Progenitor cell of endocrine pancreas (in vitro differentiated cells): ENCODE data around the gene CLDND2. TPM values are rescaled to one million over a fixed set of nuclear protein-coding genes. Genes with fewer than 3 reads are reported as not detected.

ENCODE experiments used
- DNase-seq: peaks from one replicate; pipeline ENCODE4 v3.0.0; 2021; ENCODE audit warnings: low spot score; ENCODE audit not compliant: unreplicated experiment
- H3K27ac Mint-ChIP-seq: 2 replicates; pipeline ENCODE4 v1.8.0; 2021; ENCODE audit warnings: mild to moderate bottlenecking, moderate library complexity, mixed read lengths
- H3K27me3 Mint-ChIP-seq: 2 replicates; pipeline ENCODE4 v1.8.0; 2021; ENCODE audit warnings: mixed read lengths
- H3K36me3 Mint-ChIP-seq: 2 replicates; pipeline ENCODE4 v1.8.0; 2022; ENCODE audit warnings: mixed read lengths; ENCODE audit not compliant: insufficient read depth
- H3K4me1 Mint-ChIP-seq: 2 replicates; pipeline ENCODE4 v1.8.0; 2021; ENCODE audit warnings: low read depth, mixed read lengths
- H3K4me3 Mint-ChIP-seq: 2 replicates; pipeline ENCODE4 v1.8.0; 2021; ENCODE audit warnings: low read depth, mild to moderate bottlenecking, moderate library complexity, mixed read lengths
- H3K9me3 Mint-ChIP-seq: 2 replicates; pipeline ENCODE4 v1.8.0; 2021; ENCODE audit warnings: low read depth, mixed read lengths
- CTCF ChIP-seq: fragments of 200-600 bp; sonication (generic); IDR thresholded peaks from one replicate; pipeline ENCODE4 v1.5.0; 2021; ENCODE audit warnings: antibody characterized with exemption, mild to moderate bottlenecking; ENCODE audit not compliant: unreplicated experiment
- total RNA-seq: library from RNA; stranded (reverse); gene quantifications from 2 replicates; pipeline ENCODE4 v1.2.1, GENCODE V29; 2021

Gene CLDND2
- total RNA-seq, 1 donor from 2014 or later, result 1.4 TPM

DNA sequence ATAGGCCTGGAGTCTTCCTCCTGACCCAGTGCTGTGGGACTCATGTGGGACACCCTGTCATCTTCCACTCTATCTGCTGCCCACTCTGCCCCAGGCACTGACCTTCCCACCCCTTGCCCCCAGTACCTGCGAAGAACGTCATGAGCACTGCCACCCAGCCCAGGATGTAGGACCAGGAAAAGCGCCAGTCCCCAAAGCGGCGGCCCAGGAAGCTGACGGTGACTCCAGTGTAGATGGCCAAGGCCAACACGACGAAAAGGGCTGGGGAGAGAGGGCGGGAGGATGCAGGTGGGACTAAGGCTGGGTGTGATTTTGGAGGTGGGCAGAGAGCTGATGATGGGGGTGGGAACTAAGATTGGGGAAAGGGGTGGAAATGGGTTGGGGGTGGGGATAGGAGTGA, 11.6 kb upstream of the CLDND2 start:
- H3K27me3 Mint-ChIP-seq, result no peaks in the 10 kb centered on the region
- no peak overlapping the region for H3K4me3 Mint-ChIP-seq
- H3K27ac Mint-ChIP-seq, result no peak overlapping the region
- H3K36me3 Mint-ChIP-seq, result no peaks in the 10 kb centered on the region
- no peaks in the 10 kb centered on the region for H3K4me1 Mint-ChIP-seq
- no peaks in the 10 kb centered on the region for H3K9me3 Mint-ChIP-seq
- no peak for DNase-seq
- no peak for TF ChIP-seq CTCF

GRCh38 chr19:51377422-51377821, 8.6 kb upstream of the CLDND2 start:
- TF ChIP-seq CTCF, result no peak
- H3K4me3 Mint-ChIP-seq, result no peak overlapping the region
- no peak overlapping the region for H3K27ac Mint-ChIP-seq
- H3K9me3 Mint-ChIP-seq, result no peaks in the 10 kb centered on the region
- peaks cover 5% of the 10 kb centered on the region for H3K27me3 Mint-ChIP-seq
- DNase-seq, result no peak
- H3K4me1 Mint-ChIP-seq, result no peaks in the 10 kb centered on the region
- H3K36me3 Mint-ChIP-seq, result no peaks in the 10 kb centered on the region

GRCh38 chr19:51375504-51376221, 6.9 kb upstream of the CLDND2 start:
- DNase-seq, result no peak
- H3K36me3 Mint-ChIP-seq, result no peaks in the 10 kb centered on the region
- H3K4me1 Mint-ChIP-seq, result no peaks in the 10 kb centered on the region
- no peak for TF ChIP-seq CTCF
- H3K27me3 Mint-ChIP-seq, result peaks cover 14% of the 10 kb centered on the region
- no peaks in the 10 kb centered on the region for H3K9me3 Mint-ChIP-seq
- H3K4me3 Mint-ChIP-seq, result no peak overlapping the region
- no peak overlapping the region for H3K27ac Mint-ChIP-seq

GRCh38 chr19:51372649-51373504, 4.1 kb upstream of the CLDND2 start, which contains the start of gene NKG7:
TSS of gene NKG7 (minus strand) at chr19:51372654. CDS start at chr19:51372535, 119 bp downstream.
- Mint-ChIP-seq H3K27ac (peak within 1 kb of the TSS; percentile 49), H3K4me3 (no peak within 1 kb of the TSS), H3K36me3 (no peaks in the 10 kb centered on the region), H3K4me1 (peaks cover 3% of the 10 kb centered on the region), H3K9me3 (no peaks in the 10 kb centered on the region), H3K27me3 (peaks cover 20% of the 10 kb centered on the region)
- no peak for DNase-seq
- no peak for TF ChIP-seq CTCF

GRCh38 chr19:51372021-51372648, 3.3 kb upstream of the CLDND2 start:
- no peak for TF ChIP-seq CTCF
- H3K9me3 Mint-ChIP-seq, result no peaks in the 10 kb centered on the region
- peaks cover 3% of the 10 kb centered on the region for H3K4me1 Mint-ChIP-seq
- no peak for DNase-seq
- H3K27me3 Mint-ChIP-seq, result peaks cover 20% of the 10 kb centered on the region
- no peaks in the 10 kb centered on the region for H3K36me3 Mint-ChIP-seq
- no peak overlapping the region for H3K4me3 Mint-ChIP-seq
- no peak overlapping the region for H3K27ac Mint-ChIP-seq
